Measurements from ENCODE around the gene CALHM1.
"Not testable (repeated sequence)": the region's sequence is repeated elsewhere in the genome, so short reads cannot be mapped to it uniquely, and the experiment has no call there.

CALHM1 gene, protein sequence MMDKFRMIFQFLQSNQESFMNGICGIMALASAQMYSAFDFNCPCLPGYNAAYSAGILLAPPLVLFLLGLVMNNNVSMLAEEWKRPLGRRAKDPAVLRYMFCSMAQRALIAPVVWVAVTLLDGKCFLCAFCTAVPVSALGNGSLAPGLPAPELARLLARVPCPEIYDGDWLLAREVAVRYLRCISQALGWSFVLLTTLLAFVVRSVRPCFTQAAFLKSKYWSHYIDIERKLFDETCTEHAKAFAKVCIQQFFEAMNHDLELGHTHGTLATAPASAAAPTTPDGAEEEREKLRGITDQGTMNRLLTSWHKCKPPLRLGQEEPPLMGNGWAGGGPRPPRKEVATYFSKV

GRCh38 chr10:103458720-103459119, at the start of gene CALHM1:
Gene CALHM1 (minus strand): TSS chr10:103458900. CDS start chr10:103458751, 149 bp downstream.
- H3K27me3 Mint-ChIP-seq (ENCODE audit: low read depth): no peaks in the 10 kb centered on the region
- H3K27ac Mint-ChIP-seq: peak within 1 kb of the TSS; percentile 55
- DNase-seq (ENCODE audit: low spot score): peak; percentile 16
- no peaks in the 10 kb centered on the region for H3K36me3 Mint-ChIP-seq (ENCODE audit: low read depth)
- no peaks in the 10 kb centered on the region for H3K9me3 Mint-ChIP-seq
- peak within 1 kb of the TSS; percentile 32 for H3K4me3 Mint-ChIP-seq
- H3K4me1 Mint-ChIP-seq (ENCODE audit: low read depth): peaks cover 18% of the 10 kb centered on the region

DNA sequence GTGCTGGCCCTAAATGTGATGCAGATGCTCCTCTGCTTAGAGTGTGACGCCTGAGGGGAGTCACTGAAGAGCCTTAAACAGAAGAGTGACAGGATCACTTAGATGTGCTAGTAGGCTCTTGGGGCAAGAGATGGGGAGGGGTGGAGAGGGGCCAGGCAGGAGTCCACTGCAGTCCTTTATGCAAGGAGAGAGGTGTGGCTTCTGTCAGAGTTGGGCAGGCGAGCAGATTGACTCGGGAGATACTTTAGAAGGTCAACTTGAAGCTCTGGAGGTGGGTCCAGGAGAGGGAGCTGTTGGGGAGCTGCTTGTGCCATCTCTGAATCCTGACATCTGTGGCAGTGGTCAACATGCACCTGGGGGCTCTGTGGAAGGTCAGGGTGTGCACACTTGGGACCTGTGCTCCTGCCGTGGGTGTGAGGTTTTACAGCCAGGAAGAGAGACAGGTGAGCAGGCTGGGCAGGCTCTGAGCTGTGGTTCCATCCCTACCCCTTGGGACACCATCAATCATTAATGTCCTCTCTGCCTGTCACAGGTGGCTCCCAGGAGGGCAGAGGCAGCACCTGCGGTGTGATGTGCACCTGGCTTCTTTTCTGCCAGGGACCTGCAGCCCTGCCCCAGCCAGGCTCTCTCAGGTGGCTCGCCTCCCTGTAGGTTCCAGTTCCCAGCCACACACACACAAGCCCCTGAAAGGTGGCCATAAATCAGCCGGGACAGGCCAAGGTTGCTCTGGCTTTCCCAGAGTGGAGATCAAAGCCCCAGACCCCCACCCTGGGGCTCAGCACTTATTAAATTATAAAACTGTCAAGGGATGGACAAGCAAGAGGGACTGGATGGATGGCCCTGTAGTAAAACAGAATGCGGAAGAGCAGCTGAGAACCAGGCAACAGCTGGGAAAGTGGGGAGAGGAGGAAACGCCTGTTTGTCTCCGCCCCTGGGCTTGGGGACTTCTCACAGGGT, 48.8 kb upstream of the CALHM1 start:
- Mint-ChIP-seq H3K27me3 (ENCODE audit: low read depth) (peaks cover 42% of the 10 kb centered on the region), H3K27ac (no peak overlapping the region), H3K4me3 (no peak overlapping the region), H3K36me3 (ENCODE audit: low read depth) (no peaks in the 10 kb centered on the region), H3K4me1 (ENCODE audit: low read depth) (peaks cover 12% of the 10 kb centered on the region), H3K9me3 (no peaks in the 10 kb centered on the region)
- no peak for DNase-seq (ENCODE audit: low spot score)

DNA sequence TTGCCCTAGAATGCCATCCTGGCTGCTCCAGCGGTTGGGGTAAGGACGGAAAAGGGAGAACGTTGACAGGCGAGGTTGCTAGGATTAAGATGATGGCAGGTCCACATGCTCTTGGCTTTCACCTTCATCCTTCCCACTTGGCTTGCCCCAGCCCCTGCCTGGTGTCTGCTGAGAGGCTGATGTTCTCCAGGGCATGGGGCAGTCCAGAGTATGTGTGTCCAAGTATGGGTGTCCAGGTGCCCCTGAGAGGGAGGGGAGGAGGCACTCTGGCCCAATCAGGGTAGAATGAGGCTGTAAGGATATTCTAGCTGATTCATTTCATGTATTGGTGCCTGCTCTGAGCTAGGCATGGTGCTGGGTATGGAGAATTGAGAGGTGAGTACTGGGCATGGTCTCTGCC, 47.4 kb upstream of the CALHM1 start:
- H3K27ac Mint-ChIP-seq: no peak overlapping the region
- peaks cover 45% of the 10 kb centered on the region for H3K27me3 Mint-ChIP-seq (ENCODE audit: low read depth)
- no peaks in the 10 kb centered on the region for H3K36me3 Mint-ChIP-seq (ENCODE audit: low read depth)
- H3K4me3 Mint-ChIP-seq: no peak overlapping the region
- H3K4me1 Mint-ChIP-seq (ENCODE audit: low read depth): peaks cover 14% of the 10 kb centered on the region
- no peak for DNase-seq (ENCODE audit: low spot score)
- no peaks in the 10 kb centered on the region for H3K9me3 Mint-ChIP-seq

- peaks cover 22% of the 10 kb centered on the region for H3K4me1 Mint-ChIP-seq (ENCODE audit: low read depth)
- peak overlapping the region; percentile 60 for H3K27ac Mint-ChIP-seq
- DNase-seq (ENCODE audit: low spot score): peak; percentile 75
- H3K27me3 Mint-ChIP-seq (ENCODE audit: low read depth): peaks cover 57% of the 10 kb centered on the region
- no peaks in the 10 kb centered on the region for H3K36me3 Mint-ChIP-seq (ENCODE audit: low read depth)
- H3K9me3 Mint-ChIP-seq: no peaks in the 10 kb centered on the region
- peak overlapping the region; percentile 14 for H3K4me3 Mint-ChIP-seq
Observed at GRCh38 chr10:103504181-103504783, 45.6 kb upstream of the CALHM1 start.

- H3K27ac Mint-ChIP-seq; DNase-seq (ENCODE audit: low spot score); H3K36me3 Mint-ChIP-seq (ENCODE audit: low read depth); H3K9me3 Mint-ChIP-seq; H3K4me3 Mint-ChIP-seq: not testable (repeated sequence)
- Mint-ChIP-seq H3K4me1 (ENCODE audit: low read depth) (peaks cover 22% of the 10 kb centered on the region), H3K27me3 (ENCODE audit: low read depth) (peaks cover 62% of the 10 kb centered on the region)
Observed at GRCh38 chr10:103503777-103504176, 45.1 kb upstream of the CALHM1 start.

GRCh38 chr10:103502849-103503660, 44.4 kb upstream of the CALHM1 start:
- no peak for DNase-seq (ENCODE audit: low spot score)
- H3K27me3 Mint-ChIP-seq (ENCODE audit: low read depth): peaks cover 60% of the 10 kb centered on the region
- H3K4me1 Mint-ChIP-seq (ENCODE audit: low read depth): peaks cover 22% of the 10 kb centered on the region
- H3K4me3 Mint-ChIP-seq: no peak overlapping the region
- H3K27ac Mint-ChIP-seq: no peak overlapping the region
- no peaks in the 10 kb centered on the region for H3K9me3 Mint-ChIP-seq
- no peaks in the 10 kb centered on the region for H3K36me3 Mint-ChIP-seq (ENCODE audit: low read depth)

DNA sequence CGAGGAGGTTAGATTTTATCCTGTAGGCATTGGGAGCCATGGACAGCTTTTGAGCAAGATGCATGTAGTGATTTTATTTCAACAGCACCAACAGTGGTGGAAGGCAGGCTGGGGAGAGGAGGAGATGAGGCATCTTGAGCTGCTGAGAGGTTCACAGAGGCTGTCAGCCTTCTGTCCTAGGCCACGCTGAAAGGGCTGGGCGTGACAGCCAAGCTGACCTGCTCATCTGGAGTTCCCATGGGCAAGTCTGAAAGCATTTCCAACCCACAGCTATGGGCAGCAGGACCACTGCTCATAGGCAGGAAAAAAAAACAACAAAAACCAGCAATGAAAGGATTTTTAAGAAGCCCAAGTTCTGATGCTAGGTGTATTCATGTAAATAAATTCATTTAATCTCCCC, 42.5 kb upstream of the CALHM1 start:
- no peak overlapping the region for H3K4me3 Mint-ChIP-seq
- no peaks in the 10 kb centered on the region for H3K36me3 Mint-ChIP-seq (ENCODE audit: low read depth)
- no peak for DNase-seq (ENCODE audit: low spot score)
- H3K27ac Mint-ChIP-seq: no peak overlapping the region
- no peaks in the 10 kb centered on the region for H3K9me3 Mint-ChIP-seq
- H3K27me3 Mint-ChIP-seq (ENCODE audit: low read depth): peaks cover 65% of the 10 kb centered on the region
- peaks cover 22% of the 10 kb centered on the region for H3K4me1 Mint-ChIP-seq (ENCODE audit: low read depth)

- peaks cover 65% of the 10 kb centered on the region for H3K27me3 Mint-ChIP-seq (ENCODE audit: low read depth)
- peaks cover 22% of the 10 kb centered on the region for H3K4me1 Mint-ChIP-seq (ENCODE audit: low read depth)
- no peaks in the 10 kb centered on the region for H3K36me3 Mint-ChIP-seq (ENCODE audit: low read depth)
- no peak overlapping the region for H3K27ac Mint-ChIP-seq
- DNase-seq (ENCODE audit: low spot score): no peak
- H3K9me3 Mint-ChIP-seq: no peaks in the 10 kb centered on the region
- H3K4me3 Mint-ChIP-seq: no peak overlapping the region
Observed at GRCh38 chr10:103500481-103500880, 41.8 kb upstream of the CALHM1 start.

- peaks cover 22% of the 10 kb centered on the region for H3K4me1 Mint-ChIP-seq (ENCODE audit: low read depth)
- no peaks in the 10 kb centered on the region for H3K36me3 Mint-ChIP-seq (ENCODE audit: low read depth)
- no peak overlapping the region for H3K4me3 Mint-ChIP-seq
- no peak overlapping the region for H3K27ac Mint-ChIP-seq
- DNase-seq (ENCODE audit: low spot score): no peak
- peaks cover 71% of the 10 kb centered on the region for H3K27me3 Mint-ChIP-seq (ENCODE audit: low read depth)
- H3K9me3 Mint-ChIP-seq: no peaks in the 10 kb centered on the region
Observed at GRCh38 chr10:103499881-103500280, 41.2 kb upstream of the CALHM1 start.

DNA sequence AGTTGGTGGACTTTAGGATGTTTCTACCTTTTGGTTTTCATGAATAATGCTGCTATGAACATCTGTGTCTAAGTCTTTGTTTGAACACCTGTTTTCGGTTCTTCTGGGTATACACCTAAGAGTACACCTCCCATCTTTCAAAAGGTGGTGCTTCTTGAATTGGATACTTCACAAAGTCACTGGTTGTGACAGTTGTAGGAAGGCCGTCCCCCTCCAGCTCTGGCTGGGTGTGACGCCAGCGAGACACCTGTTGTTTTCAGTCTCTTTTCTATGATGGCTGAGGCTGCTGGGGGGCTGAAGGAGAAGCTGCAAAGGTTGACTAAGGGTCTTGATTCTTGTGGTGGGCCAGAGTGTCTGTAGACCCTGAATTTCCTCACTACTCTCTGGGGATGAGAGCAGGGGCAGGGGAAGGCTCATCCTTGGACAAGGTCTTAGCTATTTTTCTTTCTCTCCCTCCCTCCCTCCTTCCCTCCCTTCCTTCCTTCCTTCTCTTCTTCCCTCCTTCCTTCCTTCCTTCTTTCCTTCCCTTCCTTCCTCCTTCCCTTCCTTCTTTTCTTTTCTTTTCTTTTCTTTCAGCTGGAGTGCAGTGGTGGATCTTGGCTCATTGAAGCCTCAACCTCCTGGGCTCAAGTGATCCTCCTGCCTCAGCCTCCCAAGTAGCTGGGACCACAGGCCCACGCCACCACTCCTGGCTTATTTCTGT, 40.4 kb upstream of the CALHM1 start:
- H3K4me3 Mint-ChIP-seq: no peak overlapping the region
- no peak for DNase-seq (ENCODE audit: low spot score)
- H3K4me1 Mint-ChIP-seq (ENCODE audit: low read depth): peaks cover 18% of the 10 kb centered on the region
- H3K9me3 Mint-ChIP-seq: no peaks in the 10 kb centered on the region
- peaks cover 75% of the 10 kb centered on the region for H3K27me3 Mint-ChIP-seq (ENCODE audit: low read depth)
- no peak overlapping the region for H3K27ac Mint-ChIP-seq
- H3K36me3 Mint-ChIP-seq (ENCODE audit: low read depth): no peaks in the 10 kb centered on the region

DNA sequence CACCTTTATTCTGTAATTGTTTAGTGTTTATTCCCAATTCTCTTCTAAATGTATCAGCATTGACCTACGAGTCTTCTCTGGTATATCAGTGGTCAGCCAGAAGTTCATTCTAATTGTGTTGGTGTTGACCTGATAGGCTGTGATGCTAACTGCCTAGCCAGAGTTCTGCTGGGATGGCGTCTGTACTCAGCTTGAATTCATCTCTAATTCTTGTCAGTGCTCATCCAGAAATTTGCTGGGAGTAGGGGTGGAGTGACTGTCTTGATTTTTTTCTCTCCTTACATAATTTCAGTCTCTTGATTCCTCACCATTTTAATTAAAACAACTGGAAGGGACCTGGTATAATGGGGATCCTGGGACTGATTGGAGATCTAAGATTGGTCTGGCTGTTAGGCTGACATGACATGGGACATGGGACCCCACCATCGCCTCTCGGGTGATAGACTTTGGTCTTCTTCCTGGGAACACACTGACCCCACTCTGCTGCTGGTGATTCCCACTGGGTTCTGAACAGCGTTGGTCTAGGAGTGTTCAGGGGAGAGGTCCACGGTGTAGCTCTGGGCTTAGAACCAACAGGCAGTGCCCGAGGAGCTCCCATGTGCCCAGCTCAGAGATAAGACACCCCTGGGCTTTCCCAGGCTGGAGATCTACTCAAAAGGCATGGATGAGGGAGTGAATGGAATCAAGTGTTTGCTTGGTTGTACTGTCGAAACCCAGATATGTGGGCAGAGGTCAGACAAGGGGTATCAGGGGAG, 38.6 kb upstream of the CALHM1 start:
- H3K27me3 Mint-ChIP-seq (ENCODE audit: low read depth): peaks cover 78% of the 10 kb centered on the region

GRCh38 chr10:103495321-103495720, 36.6 kb upstream of the CALHM1 start:
- H3K27me3 Mint-ChIP-seq (ENCODE audit: low read depth): peaks cover 73% of the 10 kb centered on the region
- H3K4me3 Mint-ChIP-seq: peak overlapping the region; percentile 60
- peaks cover 9% of the 10 kb centered on the region for H3K4me1 Mint-ChIP-seq (ENCODE audit: low read depth)
- no peaks in the 10 kb centered on the region for H3K9me3 Mint-ChIP-seq
- no peaks in the 10 kb centered on the region for H3K36me3 Mint-ChIP-seq (ENCODE audit: low read depth)
- DNase-seq (ENCODE audit: low spot score): no peak
- H3K27ac Mint-ChIP-seq: no peak overlapping the region

More for the DNA sequence above, 38.6 kb upstream of the CALHM1 start:
- no peak for DNase-seq (ENCODE audit: low spot score)
- Mint-ChIP-seq H3K36me3 (ENCODE audit: low read depth) (no peaks in the 10 kb centered on the region), H3K4me1 (ENCODE audit: low read depth) (peaks cover 19% of the 10 kb centered on the region), H3K4me3 (no peak overlapping the region), H3K27ac (no peak overlapping the region), H3K9me3 (no peaks in the 10 kb centered on the region)

Measured in T-helper 2 cell treated with Interferon-gamma antibody and Interleukin-4, amounts not matched to agents 5 μg/mL and 100 μg/mL, for 36 hours (primary cell).